ENCODE data around the gene CFAP65.

CFAP65 gene

GRCh38 chr2:218988650-218989049 is 52.7 kb downstream of the CFAP65 start:
- no peak for DNase-seq

- no peak for DNase-seq
Measured at GRCh38 chr2:218988164-218988563, 53.2 kb downstream of the CFAP65 start.

- DNase-seq, result no peak
Measured at GRCh38 chr2:218986148-218986761, 55.1 kb downstream of the CFAP65 start.

- no peak for DNase-seq
Measured at GRCh38 chr2:218985325-218986091, 55.8 kb downstream of the CFAP65 start.

GRCh38 chr2:218985021-218985324 is 56.3 kb downstream of the CFAP65 start, which contains the start of gene FEV:
TSS of gene FEV (minus strand) at chr2:218985184. CDS start at chr2:218985075, 109 bp downstream.
- DNase-seq, result no peak

- DNase-seq, result no peak
Measured at GRCh38 chr2:218984239-218985020, 56.9 kb downstream of the CFAP65 start.

- no peak for DNase-seq
Measured at GRCh38 chr2:218983934-218984238, 57.4 kb downstream of the CFAP65 start.

GRCh38 chr2:218983263-218983933 is 57.9 kb downstream of the CFAP65 start:
- no peak for DNase-seq

GRCh38 chr2:218982586-218983262 is 58.6 kb downstream of the CFAP65 start:
- DNase-seq, result no peak

- DNase-seq, result no peak
Measured at GRCh38 chr2:218981881-218982585, 59.3 kb downstream of the CFAP65 start.

GRCh38 chr2:218981390-218981880 is 59.9 kb downstream of the CFAP65 start:
- no peak for DNase-seq

GRCh38 chr2:218980735-218981389 is 60.5 kb downstream of the CFAP65 start:
- DNase-seq, result no peak

GRCh38 chr2:218979846-218980734 is 61.2 kb downstream of the CFAP65 start:
- DNase-seq, result peak; percentile 49

GRCh38 chr2:218975060-218975777 is 66.1 kb downstream of the CFAP65 start:
- DNase-seq, result no peak

- DNase-seq, result no peak
Measured at GRCh38 chr2:218970894-218971293, 70.4 kb downstream of the CFAP65 start.

- DNase-seq, result no peak
Measured at GRCh38 chr2:218964041-218964771, 77.1 kb downstream of the CFAP65 start.

- DNase-seq, result no peak
Measured at GRCh38 chr2:218963601-218964000, 77.7 kb downstream of the CFAP65 start.

- peak; percentile 78 for DNase-seq
Measured at GRCh38 chr2:218962859-218963492, 78.3 kb downstream of the CFAP65 start.
